C4-2B (cell line): Measurements from ENCODE around the gene IRGC.

ENCODE experiments used
- CTCF ChIP-seq: fragments of 450-650 bp; conservative IDR thresholded peaks from 2 replicates; pipeline ENCODE4 v1.5.1; 2017; ENCODE audit warnings: mild to moderate bottlenecking
- ZFX ChIP-seq: fragments of 450-650 bp; IDR thresholded peaks from 2 replicates; pipeline ENCODE4 v1.6.1; 2017

- TF ChIP-seq CTCF, result no peak
- no peak for TF ChIP-seq ZFX
Measured at GRCh38 chr19:43735013-43735412, 19.1 kb downstream of the IRGC start.
